Stimulated activated CD4-positive, alpha-beta T cell treated with anti-CD3 and anti-CD28 coated beads, TNF-alpha, amount 100 ng/mL, for 24 hours (primary cell): ENCODE data around the gene BBS2.
A peak's percentile ranks its signal among the peaks of the same experiment; 100 is the strongest.

Experiments used
- DNase-seq, 3 experiments: peaks; one replicate each; pipeline ENCODE4 v3.0.0-alpha.2; 2020; ENCODE audit warnings: low read depth in 3 of 3

The BBS2 gene

DNA sequence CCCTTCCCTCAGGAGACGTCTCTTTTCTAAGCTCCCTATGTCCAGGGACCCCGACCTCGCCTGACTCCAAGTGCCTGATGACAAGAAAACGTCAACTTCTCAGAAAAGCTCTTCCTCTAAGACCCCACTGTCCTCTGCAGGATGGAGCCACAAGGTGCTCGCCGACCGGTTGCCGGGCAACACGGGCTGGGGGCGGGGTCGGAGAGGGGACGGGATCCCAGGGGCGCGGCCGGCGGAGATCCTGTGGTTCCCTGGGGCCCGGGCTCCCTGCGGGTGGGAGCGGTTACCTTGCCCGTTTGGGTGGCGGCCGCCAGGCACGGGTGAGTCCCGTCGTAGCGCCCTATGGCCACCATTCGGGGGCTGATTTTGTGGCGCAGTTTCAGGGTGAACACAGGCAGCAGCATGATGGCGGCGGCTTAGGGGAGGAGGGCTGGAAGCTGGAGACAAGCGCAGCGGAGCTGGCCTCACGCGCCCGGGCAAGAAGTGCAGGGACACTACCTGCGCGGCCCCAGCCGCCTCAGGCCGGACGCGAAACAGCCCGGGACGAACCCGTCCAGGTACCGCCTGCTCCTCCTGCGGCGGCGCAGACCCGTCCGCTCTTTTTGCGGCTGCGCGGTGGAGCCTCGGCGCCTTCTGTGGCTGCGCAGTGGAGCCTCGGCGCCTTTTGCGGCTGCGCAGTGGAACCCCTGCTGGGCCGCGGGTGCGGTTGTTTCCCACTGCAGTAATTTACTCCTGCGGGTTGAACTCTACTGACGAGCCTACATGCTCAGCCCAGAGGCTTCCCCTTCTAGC, at the start of gene BBS2:
TSS of gene BBS2 (minus strand) at position 566 of the 792 bp plus-strand sequence. CDS start at position 404, 162 bp downstream.
- peak; percentile 82 to 90 (median 86) for DNase-seq

DNA sequence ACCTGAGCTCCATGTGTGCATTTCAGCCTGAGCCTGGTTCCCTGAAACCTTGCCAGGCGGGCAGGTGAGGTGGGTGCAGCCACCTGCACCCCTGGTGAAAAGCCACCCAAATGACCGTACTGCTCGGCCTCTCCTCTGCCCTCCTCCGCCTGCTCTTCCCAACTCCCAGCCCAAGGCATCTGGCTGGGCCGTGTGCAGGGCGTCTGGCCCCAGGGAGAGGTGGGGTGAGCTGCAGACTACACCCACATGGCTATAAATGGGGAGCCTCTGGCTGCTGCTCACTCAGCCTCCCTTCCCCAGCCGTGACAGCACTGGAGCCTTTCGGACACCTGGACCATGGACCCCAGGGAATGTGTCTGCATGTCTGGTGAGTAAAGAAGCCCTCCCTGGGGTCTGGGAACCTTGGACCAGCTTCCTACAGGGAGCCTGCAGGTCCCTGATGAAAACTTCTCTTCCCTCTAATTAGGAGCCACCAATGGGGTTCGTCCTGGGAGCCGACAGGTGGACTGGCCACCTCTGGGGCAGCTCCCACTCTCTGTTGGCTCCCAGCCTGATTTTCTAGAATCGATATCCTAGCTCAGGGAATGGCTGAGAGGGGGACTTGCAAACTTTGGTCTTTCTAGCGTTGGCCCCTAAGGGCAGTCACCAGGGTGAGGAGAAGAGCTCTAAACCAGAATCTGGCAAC, 45.1 kb upstream of the BBS2 start, which contains the start of gene MT4:
TSS of gene MT4 (plus strand) at position 281 of the 685 bp plus-strand sequence. CDS start at position 337, 56 bp downstream.
- DNase-seq: no peak

GRCh38 chr16:56561126-56561525, 41.3 kb upstream of the BBS2 start:
- DNase-seq: no peak

DNA sequence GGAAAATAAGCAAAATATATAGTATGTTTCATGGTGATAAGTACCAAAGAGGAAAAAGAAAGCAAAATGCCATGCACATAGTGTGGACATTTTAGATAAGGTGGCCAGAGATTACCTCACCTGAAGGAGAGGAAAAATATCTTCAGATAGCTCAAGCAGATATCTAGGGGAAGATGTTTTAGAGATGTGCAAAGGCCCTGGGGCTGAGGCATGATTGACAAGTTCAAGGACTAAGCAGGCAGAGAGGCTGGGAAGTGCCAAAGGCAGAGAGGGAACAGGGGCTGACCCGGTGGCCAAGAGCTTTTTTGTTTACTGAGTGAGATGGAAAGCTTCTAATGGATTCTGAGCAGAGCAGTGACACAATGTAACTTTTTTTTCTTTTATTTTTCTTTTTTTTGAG, 40.6 kb upstream of the BBS2 start:
- DNase-seq: no peak

DNA sequence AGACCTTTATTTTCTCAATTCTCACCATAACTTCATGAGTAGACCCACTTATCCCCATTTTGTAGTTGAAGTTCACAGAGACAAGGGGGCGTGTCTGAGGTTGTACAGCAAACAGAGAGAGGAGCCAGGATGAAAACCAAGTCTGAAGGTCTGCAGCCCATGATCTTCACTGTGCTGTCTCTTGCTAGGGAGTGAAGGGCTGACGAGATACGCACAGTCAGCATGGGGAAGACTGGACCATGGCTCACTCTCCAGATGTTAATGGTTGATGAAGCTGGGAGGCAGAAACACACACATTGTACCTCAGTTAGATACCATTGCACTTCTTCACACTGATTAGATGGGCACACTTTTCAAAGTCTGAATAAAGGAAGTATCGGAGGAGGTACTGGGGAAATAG, 39.3 kb upstream of the BBS2 start:
- no peak for DNase-seq

DNA sequence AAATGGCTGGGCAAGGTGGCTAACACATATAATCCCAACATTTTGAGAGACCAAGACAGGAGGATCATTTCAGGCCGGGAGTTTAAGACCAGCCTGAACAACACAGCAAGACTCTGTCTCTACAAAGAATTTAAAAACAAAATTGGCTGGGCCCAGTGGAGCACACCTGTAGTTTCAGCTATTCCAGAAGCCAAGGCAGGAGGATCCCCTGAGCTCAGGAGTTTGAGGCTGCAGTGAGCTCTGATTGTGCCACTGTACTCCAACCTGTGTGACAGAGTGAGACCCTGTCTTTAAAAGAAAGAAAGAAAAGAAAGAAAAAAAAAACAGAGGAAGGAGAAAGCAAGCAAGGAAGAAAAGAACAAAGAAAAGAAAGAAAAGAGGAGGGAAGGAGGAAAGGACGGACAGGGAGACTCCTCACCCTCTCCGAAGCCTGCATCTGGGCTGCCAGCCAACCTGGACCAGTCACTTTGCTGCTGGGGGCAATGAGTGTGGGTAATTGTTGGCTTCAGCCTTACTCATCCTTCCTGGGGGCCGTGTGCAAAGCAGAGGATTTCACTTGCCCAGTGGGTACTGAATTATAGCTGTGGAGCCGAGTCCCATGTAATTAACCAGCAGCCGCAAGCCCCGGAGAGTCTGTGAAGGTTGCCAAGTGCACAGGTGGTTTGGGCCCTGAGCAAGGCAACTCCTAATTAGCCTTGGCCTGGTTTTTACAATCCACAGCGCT, 38.4 kb upstream of the BBS2 start:
- DNase-seq: no peak

- no peak for DNase-seq
These were observed 34.6 kb upstream of the BBS2 start for GRCh38 chr16:56554441-56554840.

GRCh38 chr16:56551796-56552738, 32.2 kb upstream of the BBS2 start:
- DNase-seq: no peak

DNA sequence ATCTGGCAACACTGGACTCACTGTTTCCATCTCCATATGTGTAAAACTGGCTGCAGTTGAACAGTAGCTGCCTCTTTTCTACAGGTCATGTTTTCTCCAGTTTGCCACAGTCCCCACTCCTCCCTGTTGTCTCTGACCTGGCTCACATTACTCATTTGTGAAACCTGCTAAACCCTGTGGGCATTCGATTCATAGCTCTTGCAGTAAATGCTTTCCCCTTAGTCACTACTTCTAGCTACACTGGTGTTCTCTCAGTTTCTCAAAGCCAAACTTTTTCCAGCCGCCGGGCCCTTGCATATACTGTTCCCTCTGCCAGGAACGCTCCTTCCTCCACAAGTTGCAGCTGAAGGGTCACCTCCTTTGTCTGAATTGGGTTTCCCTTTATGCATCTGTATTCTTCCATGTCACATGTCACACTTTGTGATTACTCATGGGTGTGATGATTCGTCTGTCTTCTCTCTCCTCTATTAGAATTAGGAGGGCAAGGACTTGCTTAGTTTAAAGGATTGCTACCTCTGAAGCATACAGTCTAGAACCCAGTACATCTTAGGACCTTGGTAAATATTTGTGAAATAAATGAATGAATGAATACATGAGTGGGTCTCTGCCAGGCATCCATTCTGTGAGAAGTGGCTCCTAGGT, 30.0 kb upstream of the BBS2 start:
- peak in 1 of 3 experiments; percentile 1 for DNase-seq

DNA sequence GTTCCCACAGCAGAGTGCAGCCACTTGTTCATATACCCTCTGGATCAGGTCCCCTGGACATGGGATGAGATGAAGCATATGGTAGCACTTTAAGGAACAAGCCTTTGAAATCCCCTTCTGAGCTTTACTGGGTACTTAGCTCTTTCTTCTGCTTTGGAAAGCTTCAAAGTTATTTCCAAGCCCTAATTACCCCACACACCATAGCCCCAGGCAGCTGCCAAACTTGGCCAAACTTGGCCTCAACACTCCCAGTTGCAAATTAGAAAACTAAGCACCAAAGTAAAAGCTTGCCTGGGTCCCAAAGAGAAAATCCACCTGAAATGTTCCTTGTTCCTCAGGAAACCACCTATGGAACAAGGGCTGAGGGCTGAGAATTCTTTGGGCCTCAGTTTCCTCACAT, 29.3 kb upstream of the BBS2 start:
- no peak for DNase-seq

DNA sequence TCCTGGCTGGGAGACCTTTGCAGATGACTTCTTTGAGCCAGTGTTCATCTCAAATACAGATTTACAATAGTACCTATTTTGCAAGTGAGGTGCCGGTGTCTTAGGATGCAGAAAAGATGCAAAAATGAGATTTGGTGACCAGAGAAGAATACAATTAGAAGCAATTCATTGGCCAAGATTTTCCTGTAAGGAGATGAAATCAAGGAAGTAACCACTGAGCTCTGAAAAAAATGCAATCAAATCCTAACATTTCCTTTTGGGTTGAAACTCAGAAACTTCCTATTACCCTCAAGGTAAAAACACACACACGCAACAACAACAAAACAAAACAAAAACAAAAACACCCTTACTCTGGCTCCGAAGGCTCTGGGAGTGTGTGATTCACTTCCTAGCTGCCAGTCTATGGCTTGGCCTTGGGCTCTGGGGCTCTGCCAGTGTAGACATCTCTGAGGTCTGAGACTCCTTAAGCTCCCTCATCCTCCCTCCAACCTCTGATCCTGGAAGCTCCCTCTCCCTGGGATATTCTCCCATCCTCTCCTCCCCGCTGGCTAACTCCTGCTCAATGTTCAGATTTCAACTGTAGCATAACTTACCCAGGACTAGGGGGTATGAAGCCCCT, 28.2 kb upstream of the BBS2 start:
- no peak for DNase-seq

GRCh38 chr16:56547120-56547948, 27.5 kb upstream of the BBS2 start:
- no peak for DNase-seq

GRCh38 chr16:56542039-56542438, 22.2 kb upstream of the BBS2 start:
- DNase-seq: no peak

- DNase-seq: no peak
These were observed 19.8 kb upstream of the BBS2 start for GRCh38 chr16:56539656-56540055.

GRCh38 chr16:56538331-56538730, 18.5 kb upstream of the BBS2 start:
- DNase-seq: no peak

- DNase-seq: no peak
These were observed 15.1 kb upstream of the BBS2 start for GRCh38 chr16:56534847-56535383.

DNA sequence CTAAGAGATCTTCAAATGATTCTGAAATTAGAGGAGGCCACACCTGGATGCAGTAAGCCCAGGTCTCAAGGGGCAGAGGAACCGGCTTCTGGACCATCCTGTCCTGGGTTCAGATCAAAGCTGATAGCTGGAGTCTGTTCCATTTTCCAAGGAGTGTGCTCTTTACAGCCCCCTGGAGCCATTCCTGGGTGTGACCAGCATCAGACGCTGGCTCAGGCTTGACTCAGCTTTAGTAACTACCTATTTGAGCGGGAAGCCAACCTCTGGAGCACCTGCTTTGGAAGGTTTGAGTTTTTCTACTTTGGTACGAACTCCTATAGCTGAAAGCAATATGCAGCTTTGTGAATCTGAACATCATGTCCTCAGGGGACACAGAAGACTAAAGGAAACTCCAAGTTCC, 12.9 kb upstream of the BBS2 start:
- DNase-seq: no peak

DNA sequence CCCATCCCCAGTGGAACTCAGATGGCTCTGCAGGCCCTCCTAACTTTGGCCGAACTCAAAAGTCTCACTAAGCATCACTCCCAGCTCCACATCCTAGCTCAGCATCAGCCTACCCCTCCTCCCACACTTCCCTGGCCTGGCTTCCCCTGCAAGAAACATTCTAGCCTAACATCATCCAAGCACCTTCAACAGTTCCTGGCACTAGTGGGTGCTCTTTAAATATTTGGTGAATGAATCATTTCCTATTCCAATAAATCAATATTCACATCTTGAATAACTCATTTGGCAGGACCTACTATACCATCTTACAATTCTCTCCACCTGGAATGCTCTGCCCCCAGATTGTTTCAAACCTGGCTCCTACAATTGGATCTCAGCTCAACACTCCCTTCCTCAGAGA, 11.0 kb upstream of the BBS2 start:
- no peak for DNase-seq

GRCh38 chr16:56525236-56525635, 5.4 kb upstream of the BBS2 start:
- DNase-seq: no peak
